KMS-11 (cell line): Measurements from ENCODE around the gene TARDBP.

Experiments used
- H2AFZ ChIP-seq: fragments of 200-600 bp; sonication (generic); 2 replicates; pipeline ENCODE4 v1.6.1; 2016; ENCODE audit warnings: antibody characterized with exemption, mixed run types, low read depth
- H3K27ac ChIP-seq: fragments of 200-600 bp; sonication (generic); 2 replicates; pipeline ENCODE4 v1.6.1; 2016; ENCODE audit warnings: mild to moderate bottlenecking, mixed run types
- H3K27me3 ChIP-seq: fragments of 200-600 bp; sonication (generic); 2 replicates; pipeline ENCODE4 v1.6.1; 2017; ENCODE audit warnings: mild to moderate bottlenecking, low read depth, mixed run types, moderate library complexity; ENCODE audit not compliant: insufficient read depth
- H3K36me3 ChIP-seq: fragments of 200-600 bp; sonication (generic); 2 replicates; pipeline ENCODE4 v1.6.1; 2017; ENCODE audit warnings: mild to moderate bottlenecking, mixed run types; ENCODE audit not compliant: insufficient read depth
- H3K4me1 ChIP-seq: fragments of 200-600 bp; sonication (generic); 2 replicates; pipeline ENCODE4 v1.6.1; 2016; ENCODE audit warnings: mild to moderate bottlenecking, low read depth, mixed run types; ENCODE audit not compliant: poor library complexity, severe bottlenecking
- H3K4me2 ChIP-seq: fragments of 200-600 bp; sonication (generic); 2 replicates; pipeline ENCODE4 v1.7.0; 2016; ENCODE audit warnings: mild to moderate bottlenecking, mixed run types
- H3K4me3 ChIP-seq: fragments of 200-600 bp; sonication (generic); IDR thresholded peaks from 2 replicates; pipeline ENCODE4 v1.6.1; 2017; ENCODE audit warnings: low read depth, low read length, mixed read lengths; ENCODE audit not compliant: insufficient read depth
- H3K79me2 ChIP-seq: fragments of 200-600 bp; sonication (generic); 2 replicates; pipeline ENCODE4 v1.6.1; 2016; ENCODE audit warnings: low read depth, mixed run types; ENCODE audit not compliant: insufficient read depth
- H3K9ac ChIP-seq: fragments of 200-600 bp; sonication (generic); 2 replicates; pipeline ENCODE4 v1.6.1; 2016; ENCODE audit warnings: mild to moderate bottlenecking, mixed run types
- H4K20me1 ChIP-seq: fragments of 200-600 bp; sonication (generic); 2 replicates; pipeline ENCODE4 v1.6.1; 2016; ENCODE audit warnings: mild to moderate bottlenecking, mixed run types; ENCODE audit not compliant: insufficient read depth
- CTCF ChIP-seq: fragments of 200-600 bp; sonication (generic); conservative IDR thresholded peaks from 2 replicates; pipeline ENCODE4 v1.6.1; 2017; ENCODE audit warnings: low read depth, mild to moderate bottlenecking, antibody characterized with exemption, low read length, moderate library complexity, mixed read lengths

The TARDBP gene

GRCh38 chr1:11058595-11059154 lies 46.2 kb downstream of the TARDBP start:
- H3K4me3 ChIP-seq, result peak overlapping the region; percentile 77
- H2AFZ ChIP-seq, result 0 out of 2 replicates have a peak overlapping the region, but pooled peaks have one; percentile 57
- peak overlapping the region; percentile 95 for H3K4me2 ChIP-seq
- peak overlapping the region; percentile 53; the same call in 1 of the 2 replicates for H3K27ac ChIP-seq
- H4K20me1 ChIP-seq, result no peaks in the 10 kb centered on the region
- H3K36me3 ChIP-seq, result peaks cover 12% of the 10 kb centered on the region; the same call in 1 of the 2 replicates
- H3K9ac ChIP-seq, result peak overlapping the region; percentile 89
- peaks cover 40% of the 10 kb centered on the region for H3K4me1 ChIP-seq
- no peaks in the 10 kb centered on the region for H3K27me3 ChIP-seq
- H3K79me2 ChIP-seq, result peaks cover 40% of the 10 kb centered on the region
- no peak for TF ChIP-seq CTCF

- H3K27ac ChIP-seq, result peak overlapping the region; percentile 53
- peaks cover 12% of the 10 kb centered on the region; the same call in 1 of the 2 replicates for H3K36me3 ChIP-seq
- peak overlapping the region; percentile 77 for H3K4me3 ChIP-seq
- 0 out of 2 replicates have a peak overlapping the region, but pooled peaks have one; percentile 57 for H2AFZ ChIP-seq
- H3K79me2 ChIP-seq, result peaks cover 40% of the 10 kb centered on the region
- TF ChIP-seq CTCF, result no peak
- H3K4me2 ChIP-seq, result peak overlapping the region; percentile 95
- no peaks in the 10 kb centered on the region for H3K27me3 ChIP-seq
- peak overlapping the region; percentile 89 for H3K9ac ChIP-seq
- H4K20me1 ChIP-seq, result no peaks in the 10 kb centered on the region
- peaks cover 46% of the 10 kb centered on the region for H3K4me1 ChIP-seq
These were observed 46.9 kb downstream of the TARDBP start for GRCh38 chr1:11059155-11059967.

- H2AFZ ChIP-seq, result peak within 1 kb of the TSS; percentile 70
- H3K4me3 ChIP-seq, result peak within 1 kb of the TSS; percentile 77
- H3K79me2 ChIP-seq, result peaks cover 40% of the 10 kb centered on the region
- peak within 1 kb of the TSS; percentile 56 for H3K27ac ChIP-seq
- no peaks in the 10 kb centered on the region for H3K27me3 ChIP-seq
- no peak for TF ChIP-seq CTCF
- peaks cover 12% of the 10 kb centered on the region; the same call in 1 of the 2 replicates for H3K36me3 ChIP-seq
- H3K4me1 ChIP-seq, result peaks cover 46% of the 10 kb centered on the region
- peak within 1 kb of the TSS; percentile 95 for H3K4me2 ChIP-seq
- H4K20me1 ChIP-seq, result no peaks in the 10 kb centered on the region
- H3K9ac ChIP-seq, result peak within 1 kb of the TSS; percentile 89
These were observed 47.7 kb downstream of the TARDBP start, which contains the start of gene SRM for GRCh38 chr1:11059968-11060830. Gene SRM (minus strand): TSS chr1:11060018. CDS start chr1:11059943, 75 bp downstream.
